Endothelial cell (in vitro differentiated cells): ENCODE measurements around the gene FAIM. TPM values are rescaled to one million over a fixed set of nuclear protein-coding genes. Genes with fewer than 3 reads are reported as not detected.
"Not testable (repeated sequence)": the region's sequence is repeated elsewhere in the genome, so short reads cannot be mapped to it uniquely, and the experiment has no call there.

Source experiments
- DNase-seq: peaks from one replicate; pipeline ENCODE4 v3.0.0; 2021; ENCODE audit warnings: low spot score
- H3K27ac Mint-ChIP-seq: one replicate; pipeline ENCODE4 v1.8.0; 2021; ENCODE audit warnings: mixed read lengths, inconsistent platforms; ENCODE audit not compliant: unreplicated experiment
- H3K27me3 Mint-ChIP-seq: one replicate; pipeline ENCODE4 v1.8.0; 2021; ENCODE audit warnings: mild to moderate bottlenecking, moderate library complexity, mixed read lengths, inconsistent platforms; ENCODE audit not compliant: unreplicated experiment
- H3K36me3 Mint-ChIP-seq: one replicate; pipeline ENCODE4 v1.8.0; 2021; ENCODE audit warnings: mild to moderate bottlenecking, low read depth, mixed read lengths, inconsistent platforms; ENCODE audit not compliant: unreplicated experiment
- H3K4me1 Mint-ChIP-seq: one replicate; pipeline ENCODE4 v1.8.0; 2021; ENCODE audit warnings: mild to moderate bottlenecking, mixed read lengths, inconsistent platforms; ENCODE audit not compliant: unreplicated experiment
- H3K4me3 Mint-ChIP-seq: one replicate; pipeline ENCODE4 v1.8.0; 2021; ENCODE audit warnings: mild to moderate bottlenecking, mixed read lengths, inconsistent platforms; ENCODE audit not compliant: unreplicated experiment
- H3K9me3 Mint-ChIP-seq: one replicate; pipeline ENCODE4 v1.8.0; 2021; ENCODE audit warnings: mixed read lengths, inconsistent platforms; ENCODE audit not compliant: unreplicated experiment
- total RNA-seq: library from RNA; stranded (reverse); fragmentation: NEBNext Ultra II Directional; extraction: Animal tissue kit (Norgen Biotek cat#: 25700); gene quantifications from one replicate; pipeline ENCODE4 v1.2.1, GENCODE V29; 2021; ENCODE audit not compliant: unreplicated experiment
- TF ChIP-seq, protein P1 (sequence below): fragments of 200-600 bp; sonication (generic); IDR thresholded peaks from one replicate; pipeline ENCODE4 v1.5.0; 2021; ENCODE audit warnings: antibody characterized with exemption; ENCODE audit not compliant: unreplicated experiment

FAIM gene
- total RNA-seq, 1 donor from 2014 or later = 5.5 TPM

DNA sequence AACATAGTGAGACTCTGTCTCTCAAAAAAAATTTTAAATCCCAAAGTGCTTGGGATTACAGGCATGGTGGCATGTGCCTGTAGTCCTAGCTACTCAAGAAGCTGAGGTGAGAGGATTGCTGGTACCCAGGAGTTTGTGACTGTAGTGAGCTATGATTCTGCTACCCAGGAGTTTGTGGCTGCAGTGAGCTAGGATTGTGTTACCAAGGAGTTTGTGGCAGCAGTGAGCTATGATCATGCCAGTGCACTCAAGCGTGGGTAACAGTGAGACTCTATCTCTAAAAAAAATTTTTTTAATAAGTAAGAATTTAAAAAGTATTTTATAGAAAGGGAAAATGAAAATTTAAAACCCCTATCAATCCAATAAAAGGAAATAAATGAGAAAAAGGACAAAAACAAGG is 69.5 kb downstream of the FAIM start:
- TF ChIP-seq, protein P1, sequence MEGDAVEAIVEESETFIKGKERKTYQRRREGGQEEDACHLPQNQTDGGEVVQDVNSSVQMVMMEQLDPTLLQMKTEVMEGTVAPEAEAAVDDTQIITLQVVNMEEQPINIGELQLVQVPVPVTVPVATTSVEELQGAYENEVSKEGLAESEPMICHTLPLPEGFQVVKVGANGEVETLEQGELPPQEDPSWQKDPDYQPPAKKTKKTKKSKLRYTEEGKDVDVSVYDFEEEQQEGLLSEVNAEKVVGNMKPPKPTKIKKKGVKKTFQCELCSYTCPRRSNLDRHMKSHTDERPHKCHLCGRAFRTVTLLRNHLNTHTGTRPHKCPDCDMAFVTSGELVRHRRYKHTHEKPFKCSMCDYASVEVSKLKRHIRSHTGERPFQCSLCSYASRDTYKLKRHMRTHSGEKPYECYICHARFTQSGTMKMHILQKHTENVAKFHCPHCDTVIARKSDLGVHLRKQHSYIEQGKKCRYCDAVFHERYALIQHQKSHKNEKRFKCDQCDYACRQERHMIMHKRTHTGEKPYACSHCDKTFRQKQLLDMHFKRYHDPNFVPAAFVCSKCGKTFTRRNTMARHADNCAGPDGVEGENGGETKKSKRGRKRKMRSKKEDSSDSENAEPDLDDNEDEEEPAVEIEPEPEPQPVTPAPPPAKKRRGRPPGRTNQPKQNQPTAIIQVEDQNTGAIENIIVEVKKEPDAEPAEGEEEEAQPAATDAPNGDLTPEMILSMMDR = no peak
- Mint-ChIP-seq H3K9me3 (no peaks in the 10 kb centered on the region), H3K4me1 (no peaks in the 10 kb centered on the region), H3K4me3 (no peak overlapping the region), H3K36me3 (peaks cover 16% of the 10 kb centered on the region), H3K27me3 (no peaks in the 10 kb centered on the region), H3K27ac (no peak overlapping the region)
- no peak for DNase-seq

GRCh38 chr3:138678874-138679392 is 70.4 kb downstream of the FAIM start:
- TF ChIP-seq, protein P1 = no peak
- Mint-ChIP-seq H3K27me3 (no peaks in the 10 kb centered on the region), H3K9me3 (no peaks in the 10 kb centered on the region), H3K4me3 (no peak overlapping the region), H3K27ac (no peak overlapping the region), H3K4me1 (no peaks in the 10 kb centered on the region), H3K36me3 (peaks cover 16% of the 10 kb centered on the region)
- no peak for DNase-seq

DNA sequence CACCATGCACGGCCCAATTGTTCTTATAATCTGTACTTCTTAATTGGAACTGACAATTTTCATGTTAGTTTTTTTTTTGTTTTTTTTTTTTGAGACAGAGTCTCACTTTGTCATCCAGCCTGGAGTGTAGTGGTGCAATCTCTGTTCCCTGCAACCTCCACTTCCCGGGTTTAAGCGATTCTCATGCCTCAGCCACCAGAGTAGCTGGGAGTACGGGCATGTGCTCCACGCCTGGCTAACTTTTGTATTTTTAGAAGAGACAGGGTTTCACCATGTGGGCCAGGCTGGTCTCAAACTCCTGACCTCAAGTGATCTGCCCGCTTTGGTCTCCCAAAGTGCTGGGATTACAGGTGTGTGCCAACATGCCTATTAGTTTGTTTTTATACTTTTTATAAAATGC is 72.4 kb downstream of the FAIM start:
- not testable (repeated sequence) for H3K9me3 Mint-ChIP-seq, H3K4me3 Mint-ChIP-seq, H3K27ac Mint-ChIP-seq, DNase-seq, H3K27me3 Mint-ChIP-seq, H3K36me3 Mint-ChIP-seq, H3K4me1 Mint-ChIP-seq

DNA sequence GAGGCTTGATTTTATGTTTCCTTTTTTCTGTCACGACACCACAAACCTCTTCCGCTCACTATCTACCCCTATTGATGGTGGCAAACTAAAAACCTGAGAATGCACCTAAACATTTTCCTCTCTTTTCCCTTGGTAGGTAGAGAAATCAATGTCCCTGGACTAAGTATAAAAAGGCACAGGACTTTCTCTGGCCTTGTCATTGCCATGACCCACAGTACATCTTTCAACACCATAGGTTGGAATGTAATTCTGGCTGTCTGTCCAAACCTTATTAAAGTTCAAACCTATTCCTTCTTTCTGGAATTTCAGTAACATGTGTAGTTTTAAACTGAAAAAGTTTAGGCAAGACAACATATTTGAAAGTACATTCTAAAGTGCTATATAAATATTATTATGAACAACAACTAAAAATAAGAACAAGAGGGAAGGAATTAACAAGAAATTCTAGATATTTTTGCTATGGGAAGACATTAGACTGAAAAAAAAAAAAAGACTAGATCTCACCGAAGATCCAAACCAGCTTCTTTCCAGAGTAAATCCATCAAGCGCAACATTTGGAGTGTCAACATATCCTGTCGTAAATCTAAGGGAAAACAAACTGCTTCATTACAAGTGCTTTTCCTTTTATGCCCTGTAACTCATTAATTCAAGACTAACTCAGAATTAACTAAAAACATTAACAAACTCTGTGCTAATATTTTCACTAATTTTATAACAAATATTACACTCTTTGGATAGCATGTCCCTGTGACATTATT is 73.1 kb downstream of the FAIM start:
- no peak for DNase-seq
- Mint-ChIP-seq H3K9me3 (no peaks in the 10 kb centered on the region), H3K27me3 (no peaks in the 10 kb centered on the region), H3K4me3 (no peak overlapping the region), H3K4me1 (no peaks in the 10 kb centered on the region), H3K36me3 (peaks cover 5% of the 10 kb centered on the region), H3K27ac (no peak overlapping the region)
- TF ChIP-seq, protein P1 = no peak

DNA sequence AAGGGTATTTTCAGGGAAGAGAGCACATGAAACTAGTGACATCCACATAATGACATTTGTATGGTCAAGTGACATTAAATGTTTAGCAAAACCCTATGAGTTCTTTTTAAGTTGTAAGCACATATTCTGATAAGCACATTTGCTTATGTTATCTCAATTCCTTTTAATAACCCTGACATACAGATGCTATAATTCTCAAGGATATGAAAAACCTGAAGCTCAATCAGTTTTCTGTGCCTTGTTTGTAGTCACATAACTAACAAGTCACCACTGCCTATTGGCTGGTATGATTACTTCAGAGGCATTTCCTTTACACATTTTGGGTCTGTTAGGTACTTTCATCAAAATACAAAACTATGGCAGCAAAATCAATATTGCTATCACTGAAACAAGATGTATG is 74.1 kb downstream of the FAIM start:
- DNase-seq = no peak
- Mint-ChIP-seq H3K9me3 (no peaks in the 10 kb centered on the region), H3K36me3 (peaks cover 3% of the 10 kb centered on the region), H3K27me3 (no peaks in the 10 kb centered on the region), H3K4me3 (no peak overlapping the region), H3K4me1 (no peaks in the 10 kb centered on the region), H3K27ac (no peak overlapping the region)
- TF ChIP-seq, protein P1 = no peak

Other genes with a start within 250 kb of the FAIM start
- not detected for gene ESYT3, start 174.2 kb upstream of the FAIM start, total RNA-seq
- 12.3 TPM for gene CEP70, start 14.5 kb upstream of the FAIM start, total RNA-seq
- 14.2 TPM for gene PIK3CB, start 226.2 kb downstream of the FAIM start, total RNA-seq